Breast epithelium (tissue), 3 donors: ENCODE measurements around the gene CDHR3.

Experiments
- CTCF ChIP-seq, 3 donors: fragments of 450-650 bp; IDR thresholded peaks; one replicate each; pipeline ENCODE4 v1.5.1; 2016 to 2017; ENCODE audit warnings: antibody characterized with exemption in 3 of 3, mild to moderate bottlenecking in 3 of 3, moderate library complexity in 3 of 3
- POLR2A ChIP-seq: fragments of 450-650 bp; IDR thresholded peaks from one replicate; pipeline ENCODE4 v1.6.1; 2016; ENCODE audit warnings: antibody characterized with exemption, mild to moderate bottlenecking, moderate library complexity

GRCh38 chr7:106045139-106045538, 82.1 kb downstream of the CDHR3 start:
- TF ChIP-seq CTCF (IDR thresholded peaks at IDR 0.05): no peak
- TF ChIP-seq POLR2A: no peak
